Heart left ventricle (tissue), 16 donors: Measurements from ENCODE around the gene SERBP1. TPM values are rescaled to one million over a fixed set of nuclear protein-coding genes. Genes with fewer than 3 reads are reported as not detected.
A peak's percentile ranks its signal among the peaks of the same experiment; 100 is the strongest.

Source experiments
- ATAC-seq, 4 donors: fragments of 200-7000 bp; cut with Tn5 transposase; one replicate each; pipeline ENCODE4 v1.9.1; 2020 to 2022; ENCODE audit warnings: moderate library complexity in 4 of 4, mild to moderate bottlenecking in 3 of 4, moderate number of reproducible peaks in 1 of 4
- DNase-seq, 5 donors: peaks; one replicate each; pipeline ENCODE4 v3.0.0-alpha.2; 2020
- H3K27ac ChIP-seq, 12 donors: fragments of 200-600 bp; sonication (generic) in 4 of 12; one replicate each; pipeline versions ENCODE4 v1.5.0 to v1.8.0; 2016 to 2022; ENCODE audit warnings: mild to moderate bottlenecking in 2 of 12
- H3K27me3 ChIP-seq, 9 donors: fragments of 200-600 bp; sonication (generic) in 2 of 9; one replicate each; pipeline versions ENCODE4 v1.5.1 to v1.8.0; 2016 to 2022; ENCODE audit warnings: mild to moderate bottlenecking in 3 of 9
- H3K36me3 ChIP-seq, 9 donors: fragments of 200-600 bp; sonication (generic) in 2 of 9; one replicate each; pipeline versions ENCODE4 v1.5.0 to v1.8.0; 2018 to 2022; ENCODE audit warnings: mild to moderate bottlenecking in 2 of 9
- H3K4me1 ChIP-seq, 12 donors: fragments of 200-600 bp; sonication (generic) in 4 of 12; one replicate each; pipeline versions ENCODE4 v1.5.0 to v1.8.0; 2016 to 2022; ENCODE audit warnings: mild to moderate bottlenecking in 3 of 12
- H3K4me3 ChIP-seq, 12 donors: fragments of 200-600 bp; sonication (generic) in 4 of 12; one replicate each; pipeline versions ENCODE4 v1.5.0 to v1.8.0; 2017 to 2022; ENCODE audit warnings: mild to moderate bottlenecking in 9 of 12, moderate library complexity in 4 of 12
- H3K9me3 ChIP-seq, 12 donors: fragments of 200-600 bp; sonication (generic) in 4 of 12; one replicate each; pipeline versions ENCODE4 v1.5.0 to v1.8.0; 2016 to 2022; ENCODE audit warnings: mild to moderate bottlenecking in 1 of 12
- CTCF ChIP-seq, 12 donors: fragments of 200-600 bp; sonication (generic) in 4 of 12; IDR thresholded peaks; one replicate each; pipeline versions ENCODE4 v1.5.0 to v1.8.0; 2018 to 2022; ENCODE audit warnings: antibody characterized with exemption in 12 of 12, mild to moderate bottlenecking in 5 of 12
- POLR2A ChIP-seq, 2 donors: fragments of 450-650 bp; IDR thresholded peaks; one replicate each; pipeline ENCODE4 v1.6.1; 2017; ENCODE audit warnings: antibody characterized with exemption in 2 of 2, mild to moderate bottlenecking in 2 of 2, moderate library complexity in 2 of 2
- WGBS, 4 donors: extraction: QIAGEN DNeasy Blood & Tissue Kit in 2 of 4; methylation state at CpG; one replicate each; pipeline versions ENCODE4 v1.1.5 to v1.1.7; 2013 to 2018; 5-methylcytosine and 5-hydroxymethylcytosine counted together
- intact Hi-C, 10 donors: fragments of 100-400 bp; cut with DNase I; formaldehyde crosslinking; loops; one replicate each; pipeline versions ENCODE4 v1.11.1 to v1.14.2; 2022
- polyA plus RNA-seq, 2 donors: library from polyadenylated mRNA; stranded (reverse); fragments of 200-250 nt; gene quantifications; one replicate each; pipeline ENCODE4 v1.2.3, GENCODE V29; 2013
- total RNA-seq, 9 donors: library from RNA; depleted of rRNA in 2 of 9; stranded (reverse); fragments of >200 nt in 2 of 9; fragmentation: NEBNext Ultra II Directional in 3 of 9; extraction: Animal tissue kit (Norgen Biotek cat#: 25700) in 3 of 9; gene quantifications; one replicate each; pipeline versions ENCODE4 v1.1.0 to v1.2.4, GENCODE V29; 2016 to 2023
- donor health status: ischemic (EF 13 %, LVEDD 7.1; RV severe dilation, severe dysfunction).
- donor health status: healthy with polysubstance abuse.
- donor health status: DM: no; HTN: yes; CAD: no.
- donor health status: DM: no; HTN: no; CAD: no.
- donor health status: ischemic (EF 25% LVEDD 6.9; RV normal size, moderate dysfunction).
- donor health status: ischemic (EF 25% LVEDD 5.7; RV mildly dilated, moderate dysfunction).
- donor health status: healthy.
- donor health status: DM: yes; HTN: yes; CAD: no.
- donor health status: ischemic (EF 35%, LVEDD 5.7; RV mildly dilated, moderate dysfunction).
- donor health status: nonischemic (EF 11% LVEDD 7.7; RV severe dilation, severe dysfunction).
- donor health status: DM: yes; HTN: yes; CAD: no.
- donor health status: PGD.
- donor health status: ischemic (EF 29% LVEDD 5.4; RV normal size, mild dysfunction).
- donor health status: nonischemic (EF 23%, LVEDD 6.1; RV moderate dilation, normal function).

Gene SERBP1
- total and polyA plus RNA-seq, 11 donors = 68.8 to 197 (median 148) TPM

- H3K9me3 ChIP-seq = no peaks in the 10 kb centered on the region
- ATAC-seq = no peak
- intact Hi-C loops = loop anchor here in 1 of 10 donors (10.0 kb wide), 1 partner anchor 512 kb away; the partner anchor contains the start of genes DNAI4 and MIER1
- no peak for DNase-seq
- WGBS, 4 donors = 91 to 97% (median 95%) methylated on average over 4 of the region's 4 CpGs
- H3K4me3 ChIP-seq = no peak overlapping the region
- H3K36me3 ChIP-seq = no peaks in the 10 kb centered on the region
- no peak overlapping the region for H3K27ac ChIP-seq
- H3K4me1 ChIP-seq = peaks cover 0 to 40% (median 21%) of the 10 kb centered on the region in 12 donors
- H3K27me3 ChIP-seq = no peaks in the 10 kb centered on the region
- TF ChIP-seq CTCF (IDR thresholded peaks at IDR 0.05) = no peak
- no peak for TF ChIP-seq POLR2A (IDR thresholded peaks at IDR 0.05)
Measured at GRCh38 chr1:67436511-67437055, 6.4 kb upstream of the SERBP1 start.

GRCh38 chr1:67434491-67434890, 4.3 kb upstream of the SERBP1 start:
- Histone ChIP-seq H3K9me3 (no peaks in the 10 kb centered on the region), H3K4me3 (no peak overlapping the region), H3K36me3 (no peaks in the 10 kb centered on the region), H3K27ac (peak overlapping the region in 2 of 12 donors; percentile 9 to 11), H3K4me1 (peaks cover 0 to 30% (median 15%) of the 10 kb centered on the region in 12 donors), H3K27me3 (no peaks in the 10 kb centered on the region)
- intact Hi-C loops = loop anchor here in 2 of 10 donors (5.0 to 10.0 kb wide), 2 partner anchors 253 to 510 kb away; partner anchors contain the start of genes DNAI4 (in 1 of the 2), GADD45A (in 1 of the 2) and MIER1 (in 1 of the 2)
- 62 to 72% (median 71%) methylated on average over 2 of the region's 2 CpGs for WGBS, 4 donors
- DNase-seq = no peak
- TF ChIP-seq CTCF (IDR thresholded peaks at IDR 0.05) (no peak), POLR2A (IDR thresholded peaks at IDR 0.05) (no peak)
- no peak for ATAC-seq

GRCh38 chr1:67433837-67434236, 3.6 kb upstream of the SERBP1 start:
- H3K27me3 ChIP-seq = no peaks in the 10 kb centered on the region
- peaks cover 0 to 30% (median 15%) of the 10 kb centered on the region in 12 donors for H3K4me1 ChIP-seq
- ATAC-seq (no peak), DNase-seq (no peak)
- peak overlapping the region in 10 of 12 donors; percentile 3 to 44 (median 30) for H3K27ac ChIP-seq
- TF ChIP-seq CTCF (IDR thresholded peaks at IDR 0.05) = no peak
- no peak for TF ChIP-seq POLR2A (IDR thresholded peaks at IDR 0.05)
- H3K36me3 ChIP-seq = no peaks in the 10 kb centered on the region
- H3K9me3 ChIP-seq = no peaks in the 10 kb centered on the region
- WGBS, 4 donors = 35 to 45% (median 40%) methylated on average over 2 of the region's 2 CpGs
- intact Hi-C loops = loop anchor here in 2 of 10 donors (2.0 to 10.0 kb wide), 3 partner anchors 27 to 509 kb away; partner anchors contain the start of genes DNAI4 (in 1 of the 2), GADD45A (in 1 of the 2) and MIER1 (in 1 of the 2)
- H3K4me3 ChIP-seq = no peak overlapping the region

- H3K27ac ChIP-seq = peak overlapping the region in 2 of 12 donors; percentile 9 to 90
- no peak for DNase-seq
- TF ChIP-seq POLR2A (IDR thresholded peaks at IDR 0.05) = no peak
- H3K36me3 ChIP-seq = peaks cover 0 to 3% (median 0%) of the 10 kb centered on the region in 9 donors
- H3K4me3 ChIP-seq = no peak overlapping the region
- 71 to 83% (median 80%) methylated on average over 1 of the region's 1 CpG for WGBS, 4 donors
- H3K4me1 ChIP-seq = peaks cover 0 to 41% (median 18%) of the 10 kb centered on the region in 12 donors
- no peaks in the 10 kb centered on the region for H3K9me3 ChIP-seq
- ATAC-seq = no peak
- no peaks in the 10 kb centered on the region for H3K27me3 ChIP-seq
- intact Hi-C loops = loop anchor here in 2 of 10 donors (2.0 to 10.0 kb wide), 3 partner anchors 28 to 508 kb away; partner anchors contain the start of genes DNAI4 (in 1 of the 2), GADD45A (in 1 of the 2) and MIER1 (in 1 of the 2)
Measured at GRCh38 chr1:67432745-67433144, 2.5 kb upstream of the SERBP1 start.
